DOHH2 (cell line): ENCODE data around the gene GRK7.

ENCODE experiments used
- H3F3A ChIP-seq: fragments of 200-600 bp; sonication (generic), shearing (Covaris generic); 2 replicates; pipeline ENCODE4 v1.6.0; 2016; ENCODE audit warnings: antibody characterized with exemption, mild to moderate bottlenecking; ENCODE audit not compliant: control insufficient read depth, insufficient read depth
- H3K27ac ChIP-seq: fragments of 200-600 bp; sonication (generic); 2 replicates; pipeline ENCODE4 v1.5.1; 2014; ENCODE audit warnings: low read depth, mild to moderate bottlenecking, low read length, moderate library complexity
- H3K27me3 ChIP-seq: fragments of 200-600 bp; sonication (generic); 2 replicates; pipeline ENCODE4 v1.6.1; 2014; ENCODE audit warnings: mild to moderate bottlenecking, low read length, mixed read lengths; ENCODE audit not compliant: control insufficient read depth
- H3K36me3 ChIP-seq: fragments of 200-600 bp; sonication (generic); 2 replicates; pipeline ENCODE4 v1.6.1; 2014; ENCODE audit warnings: mild to moderate bottlenecking, low read length, moderate library complexity, mixed read lengths; ENCODE audit not compliant: control insufficient read depth
- H3K4me1 ChIP-seq: fragments of 200-600 bp; sonication (generic); 2 replicates; pipeline ENCODE4 v1.6.1; 2014; ENCODE audit warnings: mild to moderate bottlenecking, low read length, mixed read lengths; ENCODE audit not compliant: control insufficient read depth
- H3K4me2 ChIP-seq: fragments of 200-600 bp; sonication (generic); 2 replicates; pipeline ENCODE4 v1.6.0; 2014; ENCODE audit warnings: mild to moderate bottlenecking, low read length, moderate library complexity
- H3K4me3 ChIP-seq: fragments of 200-600 bp; sonication (generic); 2 replicates; pipeline ENCODE4 v1.5.1; 2014; ENCODE audit warnings: mild to moderate bottlenecking, low read length, mixed read lengths
- H3K79me2 ChIP-seq: fragments of 200-600 bp; sonication (generic); 2 replicates; pipeline ENCODE4 v1.6.1; 2014; ENCODE audit warnings: mild to moderate bottlenecking, low read length, mixed read lengths; ENCODE audit not compliant: control insufficient read depth
- H3K9me2 ChIP-seq: fragments of 200-600 bp; sonication (generic); replicated peaks from 2 replicates; pipeline ENCODE4 v1.6.1; 2014; ENCODE audit warnings: mild to moderate bottlenecking, low read length, mixed read lengths; ENCODE audit not compliant: control insufficient read depth
- H3K9me3 ChIP-seq: fragments of 200-600 bp; sonication (generic); 2 replicates; pipeline ENCODE4 v1.6.1; 2014; ENCODE audit warnings: antibody characterized with exemption, low read length, mixed read lengths; ENCODE audit not compliant: control insufficient read depth, insufficient read depth
- H4K20me1 ChIP-seq: fragments of 200-600 bp; sonication (generic); 2 replicates; pipeline ENCODE4 v1.6.0; 2014; ENCODE audit warnings: low read depth, mild to moderate bottlenecking, antibody characterized with exemption, low read length, moderate library complexity; ENCODE audit not compliant: control insufficient read depth, insufficient read depth
- CTCF ChIP-seq: fragments of 200-600 bp; sonication (generic); IDR thresholded peaks from one replicate; pipeline ENCODE4 v1.5.1; 2014; ENCODE audit warnings: antibody characterized with exemption, mild to moderate bottlenecking, low read depth, low read length; ENCODE audit not compliant: poor library complexity, severe bottlenecking
- EZH2phosphoT487 ChIP-seq: fragments of 200-600 bp; sonication (generic); IDR thresholded peaks from 2 replicates; pipeline ENCODE4 v1.6.1; 2017; ENCODE audit warnings: borderline replicate concordance, mild to moderate bottlenecking, antibody characterized with exemption, low read length, moderate library complexity, mixed read lengths

Gene GRK7

DNA sequence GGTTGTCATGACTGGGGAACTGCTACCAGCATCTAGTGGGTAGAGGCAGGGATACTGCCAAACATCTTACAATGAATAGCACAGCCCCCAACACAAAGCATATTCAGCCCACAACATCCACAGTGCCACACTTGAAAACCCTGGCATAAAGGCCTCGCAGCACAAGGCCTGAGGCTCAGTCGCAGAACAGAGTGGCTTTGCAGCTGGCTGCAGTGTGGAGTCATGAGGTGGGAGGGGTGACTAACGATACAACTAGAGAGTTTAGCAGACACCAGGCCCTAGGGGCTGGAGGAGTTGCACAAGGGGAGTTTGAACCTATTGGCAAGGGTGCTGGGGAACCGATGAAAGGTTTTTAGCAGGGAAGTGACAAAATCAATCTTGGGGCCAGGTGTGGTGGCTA lies 32.1 kb downstream of the GRK7 start:
- no peaks in the 10 kb centered on the region for H3K9me3 ChIP-seq
- H3K4me1 ChIP-seq = peaks cover 29% of the 10 kb centered on the region
- no peak overlapping the region for H3K4me3 ChIP-seq
- H3F3A ChIP-seq = peaks cover 6% of the 10 kb centered on the region; the same call in 1 of the 2 replicates
- H3K79me2 ChIP-seq = no peaks in the 10 kb centered on the region
- no peaks in the 10 kb centered on the region for H3K9me2 ChIP-seq
- no peaks in the 10 kb centered on the region for H3K36me3 ChIP-seq
- no peaks in the 10 kb centered on the region for H3K27me3 ChIP-seq
- no peaks in the 10 kb centered on the region for H4K20me1 ChIP-seq
- H3K27ac ChIP-seq = no peak overlapping the region
- no peak overlapping the region for H3K4me2 ChIP-seq
- TF ChIP-seq EZH2phosphoT487 = no peak
- no peak for TF ChIP-seq CTCF

DNA sequence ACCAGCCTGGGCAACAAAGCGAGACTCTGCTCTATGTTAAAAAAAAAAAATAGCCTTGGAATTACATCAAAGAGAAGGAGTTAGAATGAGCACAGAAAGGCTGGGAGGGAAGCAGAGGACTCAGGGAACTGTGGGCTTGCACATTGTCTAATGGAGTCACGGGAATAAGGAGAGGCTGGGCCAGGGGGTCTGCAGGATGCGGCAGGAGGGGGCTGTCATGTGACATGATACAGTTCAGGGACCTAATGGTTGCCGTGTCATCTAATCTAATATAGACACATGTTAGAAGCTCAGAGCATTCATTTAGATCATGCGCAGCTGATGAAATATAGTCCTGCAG lies 32.5 kb downstream of the GRK7 start:
- Histone ChIP-seq H3K9me3 (no peaks in the 10 kb centered on the region), H3K9me2 (no peaks in the 10 kb centered on the region), H3K4me1 (peaks cover 29% of the 10 kb centered on the region), H3K27ac (peak overlapping the region; percentile 56; the same call in 1 of the 2 replicates), H3K27me3 (no peaks in the 10 kb centered on the region), H4K20me1 (no peaks in the 10 kb centered on the region), H3K4me2 (peak overlapping the region; percentile 85), H3K4me3 (no peak overlapping the region), H3F3A (peaks cover 6% of the 10 kb centered on the region; the same call in 1 of the 2 replicates), H3K79me2 (no peaks in the 10 kb centered on the region), H3K36me3 (no peaks in the 10 kb centered on the region)
- TF ChIP-seq EZH2phosphoT487 (no peak), CTCF (no peak)

GRCh38 chr3:141796081-141796888 lies 33.1 kb downstream of the GRK7 start:
- Histone ChIP-seq H3K4me2 (peak overlapping the region; percentile 85), H3K36me3 (no peaks in the 10 kb centered on the region), H3K4me3 (peak overlapping the region; percentile 76), H3K9me2 (no peaks in the 10 kb centered on the region), H3F3A (peaks cover 6% of the 10 kb centered on the region; the same call in 1 of the 2 replicates), H3K27ac (peak overlapping the region; percentile 56), H3K27me3 (no peaks in the 10 kb centered on the region), H3K79me2 (no peaks in the 10 kb centered on the region), H4K20me1 (no peaks in the 10 kb centered on the region), H3K9me3 (no peaks in the 10 kb centered on the region), H3K4me1 (peaks cover 29% of the 10 kb centered on the region)
- TF ChIP-seq CTCF (no peak), EZH2phosphoT487 (no peak)
